Muscle layer of duodenum (tissue), 2 donors: ENCODE data around the gene ATIC.
"Not testable (repeated sequence)": the region's sequence is repeated elsewhere in the genome, so short reads cannot be mapped to it uniquely, and the experiment has no call there.

Experiments used
- H3K27ac ChIP-seq: one replicate; pipeline ENCODE4 v1.7.0; 2013; ENCODE audit warnings: mild to moderate bottlenecking, low read length
- H3K27me3 ChIP-seq: one replicate; pipeline ENCODE4 v1.7.0; 2013; ENCODE audit warnings: low read depth, mild to moderate bottlenecking, control low read depth, low read length
- H3K36me3 ChIP-seq, 2 donors: one replicate each; pipeline ENCODE4 v1.7.0; 2013; ENCODE audit warnings: low read length in 2 of 2, control low read depth in 1 of 2, mild to moderate bottlenecking in 1 of 2; ENCODE audit not compliant: insufficient read depth in 2 of 2, control insufficient read depth in 1 of 2
- H3K4me1 ChIP-seq, 2 donors: one replicate each; pipeline ENCODE4 v1.7.0; 2013; ENCODE audit warnings: low read length in 2 of 2, mild to moderate bottlenecking in 2 of 2, control low read depth in 1 of 2, moderate library complexity in 1 of 2; ENCODE audit not compliant: insufficient read depth in 2 of 2, control insufficient read depth in 1 of 2
- H3K4me3 ChIP-seq, 2 donors: one replicate each; pipeline ENCODE4 v1.7.0; 2013; ENCODE audit warnings: low read length in 2 of 2, low read depth in 1 of 2, mild to moderate bottlenecking in 1 of 2
- H3K9me3 ChIP-seq, 2 donors: one replicate each; pipeline ENCODE4 v1.7.0; 2013; ENCODE audit warnings: low read length in 2 of 2, control low read depth in 1 of 2, mild to moderate bottlenecking in 1 of 2; ENCODE audit not compliant: control insufficient read depth in 1 of 2
- donor health status: healthy.

Gene ATIC

GRCh38 chr2:215280326-215280725 lies 31.5 kb upstream of the ATIC start:
- Histone ChIP-seq H3K27ac (no peak overlapping the region), H3K4me1 (no peaks in the 10 kb centered on the region), H3K27me3 (no peaks in the 10 kb centered on the region), H3K36me3 (no peaks in the 10 kb centered on the region), H3K4me3 (no peak overlapping the region), H3K9me3 (no peaks in the 10 kb centered on the region)

- H3K27me3 ChIP-seq = no peaks in the 10 kb centered on the region
- no peak overlapping the region for H3K27ac ChIP-seq
- H3K36me3 ChIP-seq = no peaks in the 10 kb centered on the region
- H3K4me3 ChIP-seq = no peak overlapping the region
- no peaks in the 10 kb centered on the region for H3K4me1 ChIP-seq
- H3K9me3 ChIP-seq = no peaks in the 10 kb centered on the region
Measured at GRCh38 chr2:215283221-215283620, 28.6 kb upstream of the ATIC start.

- H3K36me3 ChIP-seq = no peaks in the 10 kb centered on the region
- H3K4me1 ChIP-seq = no peaks in the 10 kb centered on the region
- no peak overlapping the region for H3K4me3 ChIP-seq
- no peaks in the 10 kb centered on the region for H3K9me3 ChIP-seq
- H3K27me3 ChIP-seq = no peaks in the 10 kb centered on the region
- H3K27ac ChIP-seq = no peak overlapping the region
Measured at GRCh38 chr2:215286309-215286708, 25.6 kb upstream of the ATIC start.

GRCh38 chr2:215288112-215288815 lies 23.6 kb upstream of the ATIC start:
- Histone ChIP-seq H3K36me3 (no peaks in the 10 kb centered on the region), H3K27me3 (no peaks in the 10 kb centered on the region), H3K4me3 (no peak overlapping the region), H3K9me3 (no peaks in the 10 kb centered on the region), H3K27ac (no peak overlapping the region), H3K4me1 (no peaks in the 10 kb centered on the region)

- Histone ChIP-seq H3K4me3 (no peak overlapping the region), H3K9me3 (no peaks in the 10 kb centered on the region), H3K27me3 (no peaks in the 10 kb centered on the region), H3K27ac (no peak overlapping the region), H3K4me1 (no peaks in the 10 kb centered on the region), H3K36me3 (no peaks in the 10 kb centered on the region)
Measured at GRCh38 chr2:215290980-215291599, 20.8 kb upstream of the ATIC start.

GRCh38 chr2:215293879-215294278 lies 18.0 kb upstream of the ATIC start:
- no peaks in the 10 kb centered on the region for H3K27me3 ChIP-seq
- H3K9me3 ChIP-seq = no peaks in the 10 kb centered on the region
- no peak overlapping the region for H3K27ac ChIP-seq
- H3K36me3 ChIP-seq = no peaks in the 10 kb centered on the region
- H3K4me1 ChIP-seq = no peaks in the 10 kb centered on the region
- H3K4me3 ChIP-seq = no peak overlapping the region

GRCh38 chr2:215299337-215299859 lies 12.5 kb upstream of the ATIC start:
- H3K27me3 ChIP-seq = no peaks in the 10 kb centered on the region

GRCh38 chr2:215301994-215302393 lies 9.9 kb upstream of the ATIC start:
- no peaks in the 10 kb centered on the region for H3K27me3 ChIP-seq
- H3K27ac ChIP-seq = no peak overlapping the region
- H3K9me3 ChIP-seq = no peaks in the 10 kb centered on the region
- no peak overlapping the region for H3K4me3 ChIP-seq
- no peaks in the 10 kb centered on the region for H3K36me3 ChIP-seq
- H3K4me1 ChIP-seq = no peaks in the 10 kb centered on the region

More at GRCh38 chr2:215299337-215299859, 12.5 kb upstream of the ATIC start:
- Histone ChIP-seq H3K4me3 (no peak overlapping the region), H3K9me3 (no peaks in the 10 kb centered on the region), H3K36me3 (no peaks in the 10 kb centered on the region), H3K27ac (no peak overlapping the region), H3K4me1 (no peaks in the 10 kb centered on the region)

- H3K4me1 ChIP-seq = peaks cover 10% of the 10 kb centered on the region in 2 donors
- H3K9me3 ChIP-seq, H3K36me3 ChIP-seq, H3K27me3 ChIP-seq: not testable (repeated sequence)
- peak overlapping the region; percentile 80 for H3K27ac ChIP-seq
- H3K4me3 ChIP-seq = peak overlapping the region; percentile 79 to 82
Measured at GRCh38 chr2:215311259-215311624, 617 bp upstream of the ATIC start.

- no peaks in the 10 kb centered on the region for H3K27me3 ChIP-seq
- H3K4me1 ChIP-seq = peaks cover 10% of the 10 kb centered on the region in 2 donors
- H3K27ac ChIP-seq = no peak overlapping the region
- H3K4me3 ChIP-seq = no peak overlapping the region
- H3K9me3 ChIP-seq = no peaks in the 10 kb centered on the region
- peaks cover 0 to 7% of the 10 kb centered on the region in 2 donors for H3K36me3 ChIP-seq
Measured at GRCh38 chr2:215313255-215313613, 1.4 kb downstream of the ATIC start.

GRCh38 chr2:215314896-215315295 lies 3.0 kb downstream of the ATIC start:
- Histone ChIP-seq H3K27ac (no peak overlapping the region), H3K36me3 (peaks cover 12% of the 10 kb centered on the region in 2 donors), H3K4me3 (no peak overlapping the region), H3K9me3 (no peaks in the 10 kb centered on the region), H3K27me3 (no peaks in the 10 kb centered on the region), H3K4me1 (peaks cover 10% of the 10 kb centered on the region in 2 donors)
